GM12801 (cell line): ENCODE measurements around the gene ZNF143.

Experiments
- TF ChIP-seq, protein P1 (sequence below): IDR thresholded peaks from one replicate; pipeline ENCODE4 v1.5.1; 2011; ENCODE audit warnings: control low read depth; ENCODE audit not compliant: insufficient read length; ENCODE audit errors: extremely low read depth

ZNF143 gene

DNA sequence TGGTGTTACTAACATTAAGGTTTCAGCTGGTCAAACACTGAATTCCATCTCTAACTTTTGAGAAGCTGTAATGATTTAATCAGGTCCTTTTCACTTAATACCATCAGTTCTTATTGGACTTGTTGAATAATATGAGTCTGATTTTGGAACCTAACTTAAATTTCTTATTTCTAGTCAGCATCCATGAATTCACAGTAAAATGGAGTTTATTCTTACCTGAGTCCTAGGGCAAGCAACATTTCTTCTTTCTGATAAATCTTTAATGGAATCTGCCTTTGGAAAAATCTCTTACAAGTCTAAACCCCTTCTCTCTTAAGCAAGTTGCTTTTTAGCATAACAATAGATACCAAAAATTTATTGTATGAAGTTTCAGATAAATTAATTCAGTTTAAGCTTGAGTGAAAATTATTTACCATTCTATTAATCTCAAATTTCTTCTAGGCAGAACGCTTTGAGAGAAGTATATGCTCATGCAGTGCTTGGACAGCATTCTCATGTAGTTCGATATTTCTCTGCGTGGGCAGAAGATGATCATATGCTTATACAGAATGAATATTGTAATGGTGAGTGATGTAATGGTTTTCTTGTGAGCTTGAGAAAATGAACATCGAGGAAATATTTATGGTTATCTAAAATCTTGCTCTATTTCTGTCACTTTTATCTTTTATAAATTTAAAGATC lies 116.0 kb downstream of the ZNF143 start:
- TF ChIP-seq, protein P1, sequence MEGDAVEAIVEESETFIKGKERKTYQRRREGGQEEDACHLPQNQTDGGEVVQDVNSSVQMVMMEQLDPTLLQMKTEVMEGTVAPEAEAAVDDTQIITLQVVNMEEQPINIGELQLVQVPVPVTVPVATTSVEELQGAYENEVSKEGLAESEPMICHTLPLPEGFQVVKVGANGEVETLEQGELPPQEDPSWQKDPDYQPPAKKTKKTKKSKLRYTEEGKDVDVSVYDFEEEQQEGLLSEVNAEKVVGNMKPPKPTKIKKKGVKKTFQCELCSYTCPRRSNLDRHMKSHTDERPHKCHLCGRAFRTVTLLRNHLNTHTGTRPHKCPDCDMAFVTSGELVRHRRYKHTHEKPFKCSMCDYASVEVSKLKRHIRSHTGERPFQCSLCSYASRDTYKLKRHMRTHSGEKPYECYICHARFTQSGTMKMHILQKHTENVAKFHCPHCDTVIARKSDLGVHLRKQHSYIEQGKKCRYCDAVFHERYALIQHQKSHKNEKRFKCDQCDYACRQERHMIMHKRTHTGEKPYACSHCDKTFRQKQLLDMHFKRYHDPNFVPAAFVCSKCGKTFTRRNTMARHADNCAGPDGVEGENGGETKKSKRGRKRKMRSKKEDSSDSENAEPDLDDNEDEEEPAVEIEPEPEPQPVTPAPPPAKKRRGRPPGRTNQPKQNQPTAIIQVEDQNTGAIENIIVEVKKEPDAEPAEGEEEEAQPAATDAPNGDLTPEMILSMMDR = no peak

GRCh38 chr11:9577556-9577955 lies 116.7 kb downstream of the ZNF143 start:
- TF ChIP-seq, protein P1 = no peak
